ENCODE results near the gene EPOP.

Gene EPOP

DNA sequence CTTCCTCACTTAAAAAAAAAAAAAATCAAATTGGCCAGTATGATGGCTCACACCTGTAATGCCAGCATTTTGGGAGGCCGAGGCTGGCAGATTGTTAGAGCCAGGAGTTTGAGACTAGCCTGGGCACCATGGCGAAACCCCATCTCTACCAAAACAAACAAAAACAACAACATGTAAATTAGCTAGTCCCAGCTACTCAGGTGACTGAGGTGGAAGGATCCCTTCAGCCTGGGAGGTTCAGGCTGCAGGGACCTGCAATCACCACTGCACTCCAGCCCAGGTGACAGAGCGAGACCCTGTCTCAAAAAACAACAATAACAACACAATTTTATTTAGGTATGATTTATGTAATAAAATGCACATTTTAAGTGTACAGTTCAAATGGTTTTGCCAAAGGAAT, 6.3 kb upstream of the EPOP start:
- TF ChIP-seq, protein P1, sequence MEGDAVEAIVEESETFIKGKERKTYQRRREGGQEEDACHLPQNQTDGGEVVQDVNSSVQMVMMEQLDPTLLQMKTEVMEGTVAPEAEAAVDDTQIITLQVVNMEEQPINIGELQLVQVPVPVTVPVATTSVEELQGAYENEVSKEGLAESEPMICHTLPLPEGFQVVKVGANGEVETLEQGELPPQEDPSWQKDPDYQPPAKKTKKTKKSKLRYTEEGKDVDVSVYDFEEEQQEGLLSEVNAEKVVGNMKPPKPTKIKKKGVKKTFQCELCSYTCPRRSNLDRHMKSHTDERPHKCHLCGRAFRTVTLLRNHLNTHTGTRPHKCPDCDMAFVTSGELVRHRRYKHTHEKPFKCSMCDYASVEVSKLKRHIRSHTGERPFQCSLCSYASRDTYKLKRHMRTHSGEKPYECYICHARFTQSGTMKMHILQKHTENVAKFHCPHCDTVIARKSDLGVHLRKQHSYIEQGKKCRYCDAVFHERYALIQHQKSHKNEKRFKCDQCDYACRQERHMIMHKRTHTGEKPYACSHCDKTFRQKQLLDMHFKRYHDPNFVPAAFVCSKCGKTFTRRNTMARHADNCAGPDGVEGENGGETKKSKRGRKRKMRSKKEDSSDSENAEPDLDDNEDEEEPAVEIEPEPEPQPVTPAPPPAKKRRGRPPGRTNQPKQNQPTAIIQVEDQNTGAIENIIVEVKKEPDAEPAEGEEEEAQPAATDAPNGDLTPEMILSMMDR (conservative IDR thresholded peaks at IDR 0.05), result no peak
- no peak for TF ChIP-seq ZFX (IDR thresholded peaks at IDR 0.05)
- no peak overlapping the region for H3K27ac ChIP-seq

DNA sequence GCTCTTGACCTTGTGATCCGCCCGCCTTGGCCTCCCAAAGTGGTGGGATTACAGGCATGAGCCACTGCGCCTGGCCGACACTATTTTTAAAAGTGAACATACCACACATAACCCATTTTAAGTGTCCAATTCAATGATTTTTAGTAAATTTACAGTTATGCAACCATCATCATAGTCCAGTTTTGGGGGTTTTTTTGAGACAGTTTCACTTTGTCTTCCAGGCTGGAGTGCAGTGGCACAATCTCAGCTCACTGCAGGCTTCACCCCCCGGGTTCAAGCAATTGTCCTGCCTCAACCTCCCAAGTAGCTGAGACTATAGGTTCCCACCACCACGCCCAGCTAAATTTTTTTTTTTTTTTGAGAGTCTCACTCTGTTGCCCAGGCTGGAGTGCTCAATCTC, 3.1 kb upstream of the EPOP start:
- no peak for TF ChIP-seq ZFX (IDR thresholded peaks at IDR 0.05)
- TF ChIP-seq, protein P1 (conservative IDR thresholded peaks at IDR 0.05), result no peak
- no peak overlapping the region for H3K27ac ChIP-seq

GRCh38 chr17:38676706-38677504, 2.1 kb upstream of the EPOP start:
- TF ChIP-seq ZFX (IDR thresholded peaks at IDR 0.05), result no peak
- TF ChIP-seq, protein P1 (conservative IDR thresholded peaks at IDR 0.05), result peak; percentile 96

DNA sequence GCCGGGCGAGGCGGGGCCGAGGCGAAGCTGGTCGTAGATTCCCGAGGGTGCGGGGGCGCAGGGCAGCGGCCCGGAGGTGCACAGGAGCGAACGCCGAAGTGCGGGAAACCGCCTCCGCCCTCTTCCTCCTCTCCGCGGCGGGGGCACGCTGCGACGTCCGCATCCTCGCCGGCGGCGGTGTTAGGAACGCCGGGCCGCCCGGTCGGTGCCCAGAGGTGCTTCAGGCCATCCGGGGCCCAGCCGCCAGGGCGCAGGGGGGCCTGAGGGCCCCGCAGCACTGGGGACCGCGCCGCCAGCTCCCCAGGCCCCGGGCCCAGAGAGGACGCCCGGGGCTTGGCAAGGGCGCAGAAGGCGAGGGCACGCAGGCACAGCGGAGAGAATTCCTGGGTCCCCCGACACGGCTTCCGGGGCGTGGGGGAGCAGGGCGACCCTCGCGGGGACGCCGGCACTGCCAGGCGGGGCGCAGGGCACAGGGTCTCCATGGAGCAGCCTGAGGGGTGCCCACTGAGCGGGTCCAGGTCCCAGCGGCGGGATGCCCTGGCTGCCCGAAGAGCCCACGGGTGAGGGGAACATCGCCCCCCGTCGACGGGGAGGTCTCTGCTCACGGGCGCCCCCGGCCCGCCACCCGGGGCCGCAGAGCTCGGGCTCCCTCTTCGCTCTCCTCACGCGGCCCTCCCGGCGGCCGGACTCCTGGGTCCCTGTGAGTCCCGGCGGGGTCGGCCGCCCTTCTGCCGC, 576 bp downstream of the EPOP start:
- H3K27ac ChIP-seq, result peak overlapping the region; percentile 85
- no peak for TF ChIP-seq ZFX (IDR thresholded peaks at IDR 0.05)
- TF ChIP-seq, protein P1 (conservative IDR thresholded peaks at IDR 0.05), result peak; percentile 32

More at GRCh38 chr17:38676706-38677504, 2.1 kb upstream of the EPOP start:
- peak overlapping the region; percentile 19; the same call in 1 of the 2 replicates for H3K27ac ChIP-seq

- TF ChIP-seq ZFX (IDR thresholded peaks at IDR 0.05), result no peak
- TF ChIP-seq, protein P1 (conservative IDR thresholded peaks at IDR 0.05), result no peak
- peak overlapping the region; percentile 85 for H3K27ac ChIP-seq
Measured at GRCh38 chr17:38673707-38674013, 1.1 kb downstream of the EPOP start.

- no peak overlapping the region for H3K27ac ChIP-seq
- TF ChIP-seq, protein P1 (conservative IDR thresholded peaks at IDR 0.05), result no peak
- no peak for TF ChIP-seq ZFX (IDR thresholded peaks at IDR 0.05)
Measured at GRCh38 chr17:38672788-38673706, 1.7 kb downstream of the EPOP start.
